Activated B cell treated with CpG ODN at 0.5 μM for 24 hours (primary cell): ENCODE results near the gene FHAD1. TPM values are rescaled to one million over a fixed set of nuclear protein-coding genes. Genes with fewer than 3 reads are reported as not detected.

Experiments used
- ATAC-seq: fragments of 200-7000 bp; cut with Tn5 transposase; one replicate; pipeline ENCODE4 v1.10.0; 2021; ENCODE audit warnings: low read depth, mild to moderate bottlenecking, moderate library complexity
- CTCF ChIA-PET: fragments of 350-600 bp; sonication (Branson Sonifier 250); formaldehyde crosslinking; loops from one replicate; lab custom pipeline; 2021; ENCODE audit warnings: antibody characterized with exemption; lab: Charles Lee
- POLR2A ChIA-PET: fragments of 350-600 bp; sonication (Branson Sonifier 250); formaldehyde crosslinking; loops from one replicate; lab custom pipeline; 2021; ENCODE audit warnings: antibody characterized with exemption; lab: Charles Lee
- DNase-seq: peaks from one replicate; pipeline ENCODE4 v3.0.0; 2022
- H3K27ac Mint-ChIP-seq: one replicate; pipeline ENCODE4 v1.8.0; 2020; ENCODE audit warnings: mixed read lengths
- H3K27me3 Mint-ChIP-seq: one replicate; pipeline ENCODE4 v1.8.0; 2021; ENCODE audit warnings: mixed read lengths
- H3K36me3 Mint-ChIP-seq: one replicate; pipeline ENCODE4 v1.8.0; 2021; ENCODE audit warnings: low read depth, mixed read lengths
- H3K4me1 Mint-ChIP-seq: one replicate; pipeline ENCODE4 v1.8.0; 2021; ENCODE audit warnings: mixed read lengths
- H3K4me3 Mint-ChIP-seq: one replicate; pipeline ENCODE4 v1.8.0; 2020; ENCODE audit warnings: mild to moderate bottlenecking, mixed read lengths
- H3K9me3 Mint-ChIP-seq: one replicate; pipeline ENCODE4 v1.8.0; 2020; ENCODE audit warnings: mixed read lengths
- CTCF ChIP-seq: fragments of 200-600 bp; IDR thresholded peaks from one replicate; pipeline ENCODE4 v1.8.0; 2022; ENCODE audit warnings: antibody characterized with exemption, mild to moderate bottlenecking
- intact Hi-C: fragments of 100-400 bp; cut with micrococcal nuclease; formaldehyde crosslinking; loops from one replicate; pipeline ENCODE4 v1.15.1; 2024
- total RNA-seq: library from RNA; stranded (reverse); gene quantifications from 2 replicates; pipeline ENCODE4 v1.2.3, GENCODE V29; 2022

Gene FHAD1
- total RNA-seq, result not detected in 2 replicates

GRCh38 chr1:15246960-15247614, at the start of gene FHAD1:
FHAD1 (plus strand) TSS chr1:15247223; CDS start chr1:15251785, 4,562 bp downstream.
- intact Hi-C loops, result no loop called here
- ATAC-seq (peak; percentile 7), DNase-seq (no peak)
- POLR2A ChIA-PET, result no interaction called here
- no peak within 1 kb of the TSS for H3K27ac Mint-ChIP-seq
- CTCF ChIA-PET, result no interaction called here
- peak within 1 kb of the TSS; percentile 42 for H3K4me3 Mint-ChIP-seq
- no peaks in the 10 kb centered on the region for H3K36me3 Mint-ChIP-seq
- TF ChIP-seq CTCF, result no peak
- no peaks in the 10 kb centered on the region for H3K9me3 Mint-ChIP-seq
- H3K4me1 Mint-ChIP-seq, result peaks cover 3% of the 10 kb centered on the region
- peaks cover 50% of the 10 kb centered on the region for H3K27me3 Mint-ChIP-seq

GRCh38 chr1:15197591-15198447, 49.2 kb upstream of the FHAD1 start:
- Mint-ChIP-seq H3K9me3 (no peaks in the 10 kb centered on the region), H3K4me3 (no peak overlapping the region), H3K36me3 (no peaks in the 10 kb centered on the region), H3K4me1 (no peaks in the 10 kb centered on the region), H3K27ac (no peak overlapping the region), H3K27me3 (peaks cover 14% of the 10 kb centered on the region)
- ChIA-PET CTCF (no interaction called here), POLR2A (no interaction called here)
- ATAC-seq, result no peak
- TF ChIP-seq CTCF, result no peak
- DNase-seq, result no peak
- intact Hi-C loops, result no loop called here

GRCh38 chr1:15198684-15199083, 48.3 kb upstream of the FHAD1 start:
- H3K27me3 Mint-ChIP-seq, result peaks cover 14% of the 10 kb centered on the region
- H3K9me3 Mint-ChIP-seq, result no peaks in the 10 kb centered on the region
- no peaks in the 10 kb centered on the region for H3K4me1 Mint-ChIP-seq
- ATAC-seq (no peak), DNase-seq (no peak)
- H3K27ac Mint-ChIP-seq, result no peak overlapping the region
- CTCF ChIA-PET, result no interaction called here
- intact Hi-C loops, result no loop called here
- no peaks in the 10 kb centered on the region for H3K36me3 Mint-ChIP-seq
- no peak for TF ChIP-seq CTCF
- POLR2A ChIA-PET, result no interaction called here
- H3K4me3 Mint-ChIP-seq, result no peak overlapping the region

GRCh38 chr1:15201221-15201620, 45.8 kb upstream of the FHAD1 start:
- H3K4me3 Mint-ChIP-seq, result no peak overlapping the region

More at GRCh38 chr1:15201221-15201620, 45.8 kb upstream of the FHAD1 start:
- POLR2A ChIA-PET, result no interaction called here
- Mint-ChIP-seq H3K9me3 (no peaks in the 10 kb centered on the region), H3K36me3 (no peaks in the 10 kb centered on the region), H3K27me3 (peaks cover 10% of the 10 kb centered on the region), H3K27ac (no peak overlapping the region), H3K4me1 (no peaks in the 10 kb centered on the region)
- ATAC-seq, result no peak
- no peak for TF ChIP-seq CTCF
- intact Hi-C loops, result no loop called here
- CTCF ChIA-PET, result no interaction called here
- DNase-seq, result no peak
